Activated naive CD4-positive, alpha-beta T cell treated with anti-CD3 and anti-CD28 coated beads for 36 hours (primary cell): Measurements from ENCODE around the gene HSPA9. TPM values are rescaled to one million over a fixed set of nuclear protein-coding genes. Genes with fewer than 3 reads are reported as not detected.

Experiments
- CTCF ChIA-PET: fragments of 350-600 bp; sonication (Branson Sonifier 250); formaldehyde crosslinking; loops from one replicate; lab custom pipeline; 2021; ENCODE audit warnings: antibody characterized with exemption; lab: Charles Lee
- DNase-seq: peaks from one replicate; pipeline ENCODE4 v3.0.0-alpha.2; 2020
- H3K27ac Mint-ChIP-seq: one replicate; pipeline ENCODE4 v1.8.0; 2021; ENCODE audit warnings: mild to moderate bottlenecking, mixed read lengths
- H3K27me3 Mint-ChIP-seq: one replicate; pipeline ENCODE4 v1.8.0; 2021; ENCODE audit warnings: low read depth, mixed read lengths
- H3K36me3 Mint-ChIP-seq: one replicate; pipeline ENCODE4 v1.8.0; 2021; ENCODE audit warnings: low read depth, mixed read lengths
- H3K4me1 Mint-ChIP-seq: one replicate; pipeline ENCODE4 v1.8.0; 2021; ENCODE audit warnings: low read depth, mixed read lengths
- H3K4me3 Mint-ChIP-seq: one replicate; pipeline ENCODE4 v1.8.0; 2021; ENCODE audit warnings: mild to moderate bottlenecking, moderate library complexity, mixed read lengths
- H3K9me3 Mint-ChIP-seq: one replicate; pipeline ENCODE4 v1.8.0; 2021; ENCODE audit warnings: mixed read lengths
- intact Hi-C: fragments of 100-400 bp; cut with micrococcal nuclease; formaldehyde crosslinking; loops from one replicate; pipeline ENCODE4 v1.15.1; 2023
- total RNA-seq, 2 experiments: library from RNA; stranded (reverse); gene quantifications; one replicate each; pipeline ENCODE4 v1.2.3, GENCODE V29; 2021

HSPA9 gene
- 100 to 1,000 TPM; 457 to 472 TPM for total RNA-seq

DNA sequence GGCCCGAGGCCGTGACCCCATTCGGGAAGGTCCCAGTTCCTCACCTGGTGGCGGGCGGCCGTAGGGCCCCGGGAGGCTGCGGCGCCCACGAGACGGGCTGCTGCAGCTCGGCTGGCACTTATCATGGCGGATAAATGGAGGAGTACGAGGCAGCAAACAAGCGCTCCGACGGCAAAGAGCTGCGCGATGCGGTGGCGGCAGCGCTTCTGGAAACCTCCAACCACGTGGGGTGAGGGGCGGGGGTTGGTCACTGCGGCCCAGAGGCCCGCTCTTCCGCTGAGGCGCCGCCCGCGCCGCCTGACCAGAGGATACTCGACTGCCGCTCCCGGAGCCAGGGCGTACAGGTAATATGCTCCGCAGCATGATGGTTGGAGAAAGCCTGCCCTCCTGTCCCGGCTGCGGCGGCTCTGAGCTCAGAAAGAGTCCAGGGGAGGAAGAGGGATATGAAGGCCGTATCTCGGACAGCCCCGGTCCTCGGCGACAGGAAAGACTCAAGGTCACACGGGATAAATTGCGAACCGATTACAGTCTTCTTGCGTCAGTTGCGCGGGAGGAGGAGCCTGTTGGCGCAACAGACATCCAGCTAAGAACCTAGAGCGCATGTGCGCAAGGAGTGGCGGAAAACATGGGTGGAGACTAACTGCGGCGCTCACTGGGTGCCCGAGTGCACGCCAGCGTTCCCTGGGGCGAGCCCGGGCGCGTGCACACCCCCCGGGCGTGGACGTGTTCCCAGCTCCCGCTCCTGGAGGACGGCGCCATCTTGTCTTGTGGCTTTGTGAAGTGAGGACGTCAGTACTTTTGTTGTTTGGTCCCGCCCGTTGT lies at the start of gene HSPA9:
Gene HSPA9 (minus strand): TSS at position 208 of the 822 bp plus-strand sequence. CDS start 83 bp downstream, at position 125.
- CTCF ChIA-PET: interaction anchor here (0.6 to 1.7 kb wide), 9 partner anchors 9 to 762 kb away, joined by 3 to 5 read pairs (median 3); partner anchors contain the start of gene KDM3B
- Mint-ChIP-seq H3K36me3 (peaks cover 42% of the 10 kb centered on the region), H3K27me3 (no peaks in the 10 kb centered on the region), H3K9me3 (peaks cover 2% of the 10 kb centered on the region), H3K27ac (peak within 1 kb of the TSS; percentile 99), H3K4me3 (peak within 1 kb of the TSS; percentile 98), H3K4me1 (peaks cover 39% of the 10 kb centered on the region)
- peak; percentile 99 for DNase-seq
- intact Hi-C loops: loop anchor here (1.0 to 5.0 kb wide), 13 partner anchors 27 to 827 kb away; partner anchors contain the start of genes BRD8, CDC23, CTNNA1 and ETF1

GRCh38 chr5:138623053-138623452 lies 47.9 kb upstream of the HSPA9 start:
- Mint-ChIP-seq H3K27ac (no peak overlapping the region), H3K4me1 (no peaks in the 10 kb centered on the region), H3K4me3 (no peak overlapping the region), H3K9me3 (no peaks in the 10 kb centered on the region), H3K36me3 (no peaks in the 10 kb centered on the region), H3K27me3 (peaks cover 27% of the 10 kb centered on the region)
- CTCF ChIA-PET: no interaction called here
- intact Hi-C loops: no loop called here
- DNase-seq: no peak

DNA sequence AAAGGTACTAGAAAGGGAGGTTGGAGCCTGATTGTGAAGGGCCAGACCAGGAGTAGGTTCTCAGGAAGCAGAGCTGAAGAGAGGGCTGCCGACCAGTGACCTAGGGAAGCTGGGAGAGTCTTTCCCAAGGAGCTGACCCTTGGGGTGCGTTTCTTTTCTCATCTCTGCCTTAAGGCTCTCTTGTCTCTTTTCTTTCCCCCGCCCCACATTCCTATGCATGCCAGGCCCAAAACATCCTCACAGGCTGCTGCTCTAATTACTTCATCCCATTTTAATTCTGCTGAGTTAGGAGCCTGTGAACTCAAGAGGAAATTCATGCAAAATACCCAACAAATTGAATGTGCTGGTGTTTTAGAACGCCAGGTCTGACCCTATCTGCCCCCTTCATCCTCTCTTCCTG lies 46.9 kb upstream of the HSPA9 start:
- CTCF ChIA-PET: interaction anchor here (1.3 kb wide), 1 partner anchor 43 kb away, joined by 5 read pairs; no protein-coding TSS in a partner anchor
- intact Hi-C loops: no loop called here
- no peaks in the 10 kb centered on the region for H3K4me1 Mint-ChIP-seq
- no peak overlapping the region for H3K27ac Mint-ChIP-seq
- no peaks in the 10 kb centered on the region for H3K36me3 Mint-ChIP-seq
- no peak overlapping the region for H3K4me3 Mint-ChIP-seq
- no peaks in the 10 kb centered on the region for H3K9me3 Mint-ChIP-seq
- no peak for DNase-seq
- peaks cover 25% of the 10 kb centered on the region for H3K27me3 Mint-ChIP-seq

GRCh38 chr5:138620663-138621224 lies 45.5 kb upstream of the HSPA9 start:
- DNase-seq: no peak
- Mint-ChIP-seq H3K4me1 (no peaks in the 10 kb centered on the region), H3K27me3 (peaks cover 23% of the 10 kb centered on the region), H3K36me3 (no peaks in the 10 kb centered on the region), H3K27ac (no peak overlapping the region), H3K9me3 (no peaks in the 10 kb centered on the region), H3K4me3 (no peak overlapping the region)
- intact Hi-C loops: no loop called here
- CTCF ChIA-PET: no interaction called here

- CTCF ChIA-PET: interaction anchor here (0.7 to 1.0 kb wide), 2 partner anchors 9 to 688 kb away, joined by 3 read pairs; no protein-coding TSS in a partner anchor
- peaks cover 2% of the 10 kb centered on the region for H3K4me1 Mint-ChIP-seq
- no peaks in the 10 kb centered on the region for H3K36me3 Mint-ChIP-seq
- H3K4me3 Mint-ChIP-seq: no peak overlapping the region
- H3K9me3 Mint-ChIP-seq: no peaks in the 10 kb centered on the region
- peaks cover 34% of the 10 kb centered on the region for H3K27me3 Mint-ChIP-seq
- no peak overlapping the region for H3K27ac Mint-ChIP-seq
- DNase-seq: no peak
- intact Hi-C loops: no loop called here
Observed at GRCh38 chr5:138616508-138616907, 41.3 kb upstream of the HSPA9 start.

DNA sequence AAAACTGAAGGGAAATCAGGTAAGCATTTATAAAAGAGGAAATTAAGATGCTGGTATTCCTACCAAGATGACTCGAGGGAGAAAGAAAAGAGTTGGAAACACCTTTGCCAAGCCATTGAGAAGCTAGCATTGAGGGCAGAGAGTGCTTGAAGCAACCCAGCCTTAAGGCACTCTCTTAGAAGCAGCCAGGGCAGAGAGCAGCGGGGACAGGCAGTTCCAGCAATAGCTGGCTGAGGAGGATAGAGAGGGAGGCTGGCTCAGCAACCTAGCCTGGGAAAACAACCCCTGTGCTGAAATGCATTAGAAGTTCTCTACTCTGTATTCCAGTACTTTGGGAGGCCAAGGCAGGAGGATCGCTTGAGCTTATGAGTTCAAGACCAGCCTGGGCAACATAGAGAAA lies 40.3 kb upstream of the HSPA9 start:
- DNase-seq: no peak
- Mint-ChIP-seq H3K27ac (no peak overlapping the region), H3K27me3 (peaks cover 40% of the 10 kb centered on the region), H3K4me1 (peaks cover 11% of the 10 kb centered on the region), H3K36me3 (no peaks in the 10 kb centered on the region), H3K4me3 (no peak overlapping the region), H3K9me3 (no peaks in the 10 kb centered on the region)
- CTCF ChIA-PET: interaction anchor here (1.3 to 1.5 kb wide), 2 partner anchors 18 to 22 kb away, joined by 3 read pairs; no protein-coding TSS in a partner anchor
- intact Hi-C loops: no loop called here

GRCh38 chr5:138611678-138612218 lies 36.5 kb upstream of the HSPA9 start:
- CTCF ChIA-PET: interaction anchor here (0.6 to 1.1 kb wide), 2 partner anchors 469 to 732 kb away, joined by 3 to 4 read pairs; no protein-coding TSS in a partner anchor
- Mint-ChIP-seq H3K27ac (no peak overlapping the region), H3K4me3 (no peak overlapping the region), H3K9me3 (no peaks in the 10 kb centered on the region), H3K36me3 (no peaks in the 10 kb centered on the region), H3K4me1 (peaks cover 11% of the 10 kb centered on the region), H3K27me3 (peaks cover 41% of the 10 kb centered on the region)
- no peak for DNase-seq
- intact Hi-C loops: no loop called here

DNA sequence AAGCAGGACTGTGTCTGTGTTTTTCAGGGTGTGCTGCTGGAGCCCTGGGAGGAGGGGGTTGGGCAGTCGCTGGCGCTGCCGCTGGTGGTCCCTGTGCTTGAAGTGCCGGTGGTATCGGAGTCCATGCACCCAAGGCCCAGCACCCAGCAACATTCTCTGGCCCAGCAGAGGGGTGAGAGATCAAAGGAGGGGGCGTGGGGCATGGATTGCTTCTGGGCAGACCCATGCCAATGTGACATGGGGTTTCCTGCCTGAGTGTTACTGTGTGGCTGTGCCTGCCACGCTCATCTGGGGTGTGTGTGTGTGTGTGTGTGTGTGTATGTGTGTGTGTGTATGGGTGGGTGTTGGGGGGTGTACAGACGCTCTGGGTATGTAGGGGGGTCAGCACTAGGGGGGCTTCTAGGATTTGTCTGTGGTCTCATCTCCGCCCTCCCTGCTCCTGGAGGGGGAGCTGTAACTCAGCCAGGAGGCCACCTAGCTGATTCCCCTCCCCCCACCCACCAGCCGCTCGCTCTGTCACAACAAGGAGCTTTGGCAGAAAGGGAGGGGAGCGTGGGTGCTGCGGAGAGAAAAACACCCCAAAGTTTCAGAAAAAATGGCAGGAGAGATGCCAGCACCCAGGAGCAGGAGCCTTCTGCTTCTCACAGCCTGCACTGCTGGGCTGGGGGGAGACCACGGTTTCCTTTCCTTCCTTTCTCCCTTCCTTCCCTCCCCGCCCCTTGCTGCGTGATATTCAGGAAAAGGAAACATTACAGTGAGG lies 35.9 kb upstream of the HSPA9 start:
- no peak for DNase-seq
- H3K27me3 Mint-ChIP-seq: peaks cover 42% of the 10 kb centered on the region
- H3K9me3 Mint-ChIP-seq: no peaks in the 10 kb centered on the region
- no peak overlapping the region for H3K27ac Mint-ChIP-seq
- peak overlapping the region; percentile 7 for H3K4me3 Mint-ChIP-seq
- intact Hi-C loops: no loop called here
- H3K36me3 Mint-ChIP-seq: no peaks in the 10 kb centered on the region
- H3K4me1 Mint-ChIP-seq: peaks cover 11% of the 10 kb centered on the region
- CTCF ChIA-PET: interaction anchor here (0.6 to 1.1 kb wide), 2 partner anchors 469 to 733 kb away, joined by 3 to 4 read pairs; no protein-coding TSS in a partner anchor

DNA sequence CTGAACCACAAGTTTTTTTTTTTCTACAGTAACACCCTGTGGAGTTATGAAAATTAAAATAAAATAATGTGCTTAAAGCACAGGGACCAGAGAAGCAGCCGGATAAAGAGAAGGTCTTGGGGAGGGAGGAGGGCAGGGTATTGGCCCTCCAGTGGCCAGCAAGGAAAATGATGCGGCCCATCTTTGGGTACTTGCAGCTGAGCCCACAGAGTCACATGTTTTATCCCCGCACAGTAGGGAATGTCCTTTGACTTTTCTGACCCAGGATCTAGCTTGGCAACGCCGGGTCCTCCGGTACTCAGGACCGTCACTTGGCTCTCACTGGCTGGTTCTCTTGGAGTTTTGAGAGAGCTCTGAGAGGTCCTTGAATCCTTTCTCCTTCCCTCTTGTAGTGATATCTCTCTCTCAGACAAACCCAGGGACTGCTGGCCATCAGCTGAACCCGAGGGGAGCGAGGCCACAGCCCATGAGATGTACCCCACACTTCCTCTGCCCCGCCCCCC lies 35.3 kb upstream of the HSPA9 start:
- intact Hi-C loops: no loop called here
- Mint-ChIP-seq H3K27me3 (peaks cover 44% of the 10 kb centered on the region), H3K4me3 (no peak overlapping the region), H3K9me3 (no peaks in the 10 kb centered on the region), H3K4me1 (peaks cover 11% of the 10 kb centered on the region), H3K27ac (no peak overlapping the region), H3K36me3 (no peaks in the 10 kb centered on the region)
- DNase-seq: no peak
- CTCF ChIA-PET: interaction anchor here (0.7 kb wide), 1 partner anchor 59 kb away, joined by 5 read pairs; no protein-coding TSS in a partner anchor

- peaks cover 28% of the 10 kb centered on the region for H3K4me1 Mint-ChIP-seq
- intact Hi-C loops: no loop called here
- no peaks in the 10 kb centered on the region for H3K9me3 Mint-ChIP-seq
- CTCF ChIA-PET: no interaction called here
- H3K27ac Mint-ChIP-seq: no peak overlapping the region
- H3K36me3 Mint-ChIP-seq: no peaks in the 10 kb centered on the region
- no peak for DNase-seq
- H3K27me3 Mint-ChIP-seq: peaks cover 58% of the 10 kb centered on the region
- no peak overlapping the region for H3K4me3 Mint-ChIP-seq
Observed at GRCh38 chr5:138606378-138607064, 31.3 kb upstream of the HSPA9 start.

DNA sequence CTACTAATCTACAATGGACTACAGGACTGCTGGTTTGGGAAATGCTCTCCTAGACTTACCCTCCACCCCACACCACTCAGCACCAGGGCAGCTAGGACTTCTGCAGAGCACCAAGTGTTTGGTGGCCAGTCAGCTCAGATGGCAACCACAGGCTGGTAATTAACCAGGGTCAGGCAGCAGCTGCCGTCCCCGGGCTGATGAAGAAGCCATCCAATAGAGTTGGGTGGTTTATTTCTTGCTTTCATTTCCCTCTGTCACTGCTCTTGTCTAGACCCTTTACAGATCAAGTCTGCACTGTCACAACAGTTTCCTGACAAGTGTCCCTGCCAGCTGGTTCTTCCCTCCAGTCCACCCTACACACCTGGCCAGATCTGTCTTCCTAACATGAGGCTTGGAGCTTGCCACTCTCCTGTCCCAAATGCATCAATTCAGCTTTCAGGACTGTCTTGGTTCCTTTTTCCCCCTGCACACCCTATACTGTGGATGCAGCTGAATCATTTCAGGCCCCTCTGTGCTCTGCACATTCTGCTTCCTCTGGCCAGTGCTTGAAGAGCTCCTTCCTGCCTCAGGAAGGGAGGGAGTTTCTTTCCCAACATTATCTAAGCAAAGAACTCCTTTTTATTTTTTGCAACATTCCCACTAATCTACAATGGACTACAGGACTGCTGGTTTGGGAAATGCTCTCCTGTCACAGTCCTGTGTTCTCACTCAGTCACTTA lies 30.2 kb upstream of the HSPA9 start:
- Mint-ChIP-seq H3K27me3 (peaks cover 57% of the 10 kb centered on the region), H3K27ac (no peak overlapping the region), H3K36me3 (no peaks in the 10 kb centered on the region), H3K4me3 (no peak overlapping the region), H3K9me3 (no peaks in the 10 kb centered on the region), H3K4me1 (peaks cover 19% of the 10 kb centered on the region)
- DNase-seq: no peak
- CTCF ChIA-PET: interaction anchor here (0.9 to 2.2 kb wide), 3 partner anchors 12 to 51 kb away, joined by 3 to 8 read pairs (median 3); no protein-coding TSS in a partner anchor
- intact Hi-C loops: no loop called here
